Parathyroid adenoma (tissue), 2 donors: Measurements from ENCODE around the gene BARHL1.

Experiments used
- H2AFZ ChIP-seq: fragments of 300-600 bp; sonication (generic); one replicate; pipeline ENCODE4 v1.7.0; 2017; ENCODE audit warnings: antibody characterized with exemption, mild to moderate bottlenecking
- H3K27ac ChIP-seq: fragments of 300-600 bp; sonication (generic); one replicate; pipeline ENCODE4 v1.7.0; 2017
- H3K27me3 ChIP-seq: fragments of 300-600 bp; sonication (generic); one replicate; pipeline ENCODE4 v1.7.0; 2017; ENCODE audit warnings: low read length; ENCODE audit not compliant: control insufficient read depth, insufficient read depth
- H3K36me3 ChIP-seq: fragments of 300-600 bp; sonication (generic); one replicate; pipeline ENCODE4 v1.7.0; 2017; ENCODE audit warnings: low read length; ENCODE audit not compliant: control insufficient read depth, insufficient read depth
- H3K4me1 ChIP-seq: fragments of 300-600 bp; sonication (generic); one replicate; pipeline ENCODE4 v1.7.0; 2017; ENCODE audit warnings: control low read depth
- H3K4me2 ChIP-seq: fragments of 300-600 bp; sonication (generic); one replicate; pipeline ENCODE4 v1.7.0; 2017; ENCODE audit warnings: low read length
- H3K4me3 ChIP-seq: fragments of 300-600 bp; sonication (generic); one replicate; pipeline ENCODE4 v1.7.0; 2017; ENCODE audit warnings: low read depth, low read length
- H3K79me2 ChIP-seq: fragments of 300-600 bp; sonication (generic); one replicate; pipeline ENCODE4 v1.7.0; 2017; ENCODE audit warnings: control low read depth
- H3K9ac ChIP-seq: fragments of 300-600 bp; sonication (generic); one replicate; pipeline ENCODE4 v1.7.0; 2017; ENCODE audit warnings: mild to moderate bottlenecking
- H3K9me3 ChIP-seq: fragments of 300-600 bp; sonication (generic); one replicate; pipeline ENCODE4 v1.7.0; 2017; ENCODE audit warnings: low read length; ENCODE audit not compliant: control insufficient read depth
- TF ChIP-seq, protein P1 (sequence below): fragments of 300-600 bp; sonication (generic); IDR thresholded peaks from one replicate; pipeline ENCODE4 v1.7.0; 2017; ENCODE audit warnings: antibody characterized with exemption, mild to moderate bottlenecking
- donor health status: primary hyperparathyroidism.

Gene BARHL1

DNA sequence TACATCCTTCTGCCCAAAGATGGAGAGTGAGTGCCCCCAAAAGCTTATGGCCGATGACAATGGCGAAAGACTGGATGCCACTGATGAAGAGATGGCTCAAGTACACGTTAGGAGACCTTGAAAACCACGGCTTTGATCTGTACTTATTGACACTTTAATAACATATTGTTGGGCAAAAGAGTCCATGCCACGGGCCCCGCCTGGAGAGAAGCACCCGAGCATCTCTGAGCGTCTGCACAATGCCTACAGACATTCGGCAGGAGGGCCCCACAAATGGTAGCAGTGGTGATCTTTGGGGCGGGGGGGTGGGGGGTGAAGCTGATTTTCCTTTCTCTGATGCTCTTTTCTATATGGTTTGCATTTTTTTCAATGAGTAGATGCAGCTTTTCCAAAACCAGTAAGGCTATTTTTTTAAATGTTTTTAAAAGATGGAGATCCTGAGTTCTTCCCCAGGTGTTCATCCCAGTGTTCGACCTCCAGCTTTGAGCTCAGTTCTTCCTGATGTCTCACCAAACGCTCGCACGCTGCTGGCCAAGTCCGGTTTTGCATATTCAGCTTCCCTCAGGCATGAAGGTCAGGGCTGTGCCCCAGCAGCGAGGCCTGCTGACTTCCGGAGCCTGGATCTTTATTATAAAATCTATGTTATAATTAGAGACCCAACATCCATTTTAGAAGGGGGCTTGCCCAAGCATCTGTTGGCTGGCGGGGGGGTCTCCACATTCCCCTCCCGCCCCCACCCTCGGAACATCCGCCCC is 34.3 kb upstream of the BARHL1 start:
- H3K27ac ChIP-seq = peak overlapping the region; percentile 63
- no peak overlapping the region for H3K9ac ChIP-seq
- no peaks in the 10 kb centered on the region for H3K27me3 ChIP-seq
- no peaks in the 10 kb centered on the region for H3K36me3 ChIP-seq
- peak overlapping the region; percentile 64 for H2AFZ ChIP-seq
- peaks cover 3% of the 10 kb centered on the region for H3K4me1 ChIP-seq
- H3K4me3 ChIP-seq = no peak overlapping the region
- TF ChIP-seq, protein P1, sequence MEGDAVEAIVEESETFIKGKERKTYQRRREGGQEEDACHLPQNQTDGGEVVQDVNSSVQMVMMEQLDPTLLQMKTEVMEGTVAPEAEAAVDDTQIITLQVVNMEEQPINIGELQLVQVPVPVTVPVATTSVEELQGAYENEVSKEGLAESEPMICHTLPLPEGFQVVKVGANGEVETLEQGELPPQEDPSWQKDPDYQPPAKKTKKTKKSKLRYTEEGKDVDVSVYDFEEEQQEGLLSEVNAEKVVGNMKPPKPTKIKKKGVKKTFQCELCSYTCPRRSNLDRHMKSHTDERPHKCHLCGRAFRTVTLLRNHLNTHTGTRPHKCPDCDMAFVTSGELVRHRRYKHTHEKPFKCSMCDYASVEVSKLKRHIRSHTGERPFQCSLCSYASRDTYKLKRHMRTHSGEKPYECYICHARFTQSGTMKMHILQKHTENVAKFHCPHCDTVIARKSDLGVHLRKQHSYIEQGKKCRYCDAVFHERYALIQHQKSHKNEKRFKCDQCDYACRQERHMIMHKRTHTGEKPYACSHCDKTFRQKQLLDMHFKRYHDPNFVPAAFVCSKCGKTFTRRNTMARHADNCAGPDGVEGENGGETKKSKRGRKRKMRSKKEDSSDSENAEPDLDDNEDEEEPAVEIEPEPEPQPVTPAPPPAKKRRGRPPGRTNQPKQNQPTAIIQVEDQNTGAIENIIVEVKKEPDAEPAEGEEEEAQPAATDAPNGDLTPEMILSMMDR = no peak
- H3K79me2 ChIP-seq = no peaks in the 10 kb centered on the region
- no peak overlapping the region for H3K4me2 ChIP-seq
- H3K9me3 ChIP-seq = no peaks in the 10 kb centered on the region

DNA sequence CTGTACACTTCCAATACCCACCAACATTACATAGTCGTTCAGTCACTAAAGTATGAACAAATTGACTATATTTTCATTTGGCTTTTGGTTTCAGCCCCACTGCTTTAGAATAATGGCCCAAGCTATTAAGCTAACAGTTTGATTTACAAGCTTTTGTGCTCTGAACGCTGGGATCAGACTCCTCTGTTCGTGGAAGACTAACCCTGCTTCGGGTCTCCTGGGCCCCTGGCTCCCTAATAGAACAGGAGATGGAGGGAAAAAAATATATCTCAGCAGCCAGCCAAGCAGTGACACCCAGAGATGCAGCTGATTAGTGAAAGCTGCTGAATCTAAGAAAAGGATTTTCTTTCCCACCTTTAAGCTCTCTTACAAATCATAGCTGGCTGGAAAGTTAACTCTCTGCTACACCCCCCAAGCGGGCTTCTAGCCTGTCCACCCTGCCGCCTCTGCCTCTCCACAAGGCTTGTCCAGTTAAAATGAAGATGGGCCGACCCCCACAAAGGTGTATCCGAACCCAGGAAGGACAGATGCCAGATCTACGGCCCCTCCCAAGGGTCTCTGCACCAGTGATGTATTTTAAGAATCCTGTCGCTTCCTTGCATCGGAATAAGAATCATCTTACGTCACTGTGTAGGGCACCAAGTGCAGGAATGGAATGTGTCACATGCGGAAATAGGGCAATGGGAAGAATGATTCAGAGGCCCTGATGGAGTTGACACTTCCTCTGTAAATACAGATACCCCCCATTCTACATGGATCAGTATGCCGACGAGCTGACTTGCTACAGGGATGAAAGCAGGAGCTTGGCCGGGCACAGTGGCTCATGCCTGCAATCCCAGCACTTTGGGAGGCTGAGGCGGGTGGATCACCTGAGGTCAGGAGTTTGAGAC is 33.4 kb upstream of the BARHL1 start:
- no peaks in the 10 kb centered on the region for H3K36me3 ChIP-seq
- H3K4me1 ChIP-seq = peaks cover 3% of the 10 kb centered on the region
- TF ChIP-seq, protein P1 = no peak
- no peaks in the 10 kb centered on the region for H3K79me2 ChIP-seq
- H3K27ac ChIP-seq = peak overlapping the region; percentile 63
- no peak overlapping the region for H3K9ac ChIP-seq
- no peak overlapping the region for H3K4me3 ChIP-seq
- H3K27me3 ChIP-seq = no peaks in the 10 kb centered on the region
- no peaks in the 10 kb centered on the region for H3K9me3 ChIP-seq
- H3K4me2 ChIP-seq = no peak overlapping the region
- peak overlapping the region; percentile 64 for H2AFZ ChIP-seq

DNA sequence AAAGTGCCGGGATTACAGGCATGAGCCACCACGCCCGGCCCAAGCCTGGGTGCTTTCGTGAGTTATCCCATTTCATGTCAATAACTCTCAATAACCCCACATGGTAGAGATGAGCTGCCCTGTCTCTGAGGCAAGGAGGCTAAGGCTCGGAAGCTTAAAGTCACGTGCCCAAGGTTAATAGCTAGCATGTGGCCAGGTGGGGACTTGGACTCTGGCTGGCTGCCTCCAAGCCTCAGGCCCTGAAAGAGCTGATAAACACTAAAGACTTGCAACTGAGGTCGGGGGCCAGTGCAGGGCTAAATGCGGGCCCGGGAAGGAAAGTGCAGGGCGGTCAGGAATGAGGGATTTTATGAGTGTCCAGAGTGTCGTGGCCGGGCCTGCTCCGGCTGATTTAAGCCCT is 30.9 kb upstream of the BARHL1 start:
- Histone ChIP-seq H3K79me2 (no peaks in the 10 kb centered on the region), H3K4me2 (no peak overlapping the region), H3K9ac (no peak overlapping the region), H3K27me3 (no peaks in the 10 kb centered on the region), H3K4me1 (peaks cover 3% of the 10 kb centered on the region), H3K27ac (no peak overlapping the region), H3K4me3 (no peak overlapping the region), H2AFZ (no peak overlapping the region), H3K36me3 (no peaks in the 10 kb centered on the region), H3K9me3 (no peaks in the 10 kb centered on the region)
- TF ChIP-seq, protein P1 = no peak

DNA sequence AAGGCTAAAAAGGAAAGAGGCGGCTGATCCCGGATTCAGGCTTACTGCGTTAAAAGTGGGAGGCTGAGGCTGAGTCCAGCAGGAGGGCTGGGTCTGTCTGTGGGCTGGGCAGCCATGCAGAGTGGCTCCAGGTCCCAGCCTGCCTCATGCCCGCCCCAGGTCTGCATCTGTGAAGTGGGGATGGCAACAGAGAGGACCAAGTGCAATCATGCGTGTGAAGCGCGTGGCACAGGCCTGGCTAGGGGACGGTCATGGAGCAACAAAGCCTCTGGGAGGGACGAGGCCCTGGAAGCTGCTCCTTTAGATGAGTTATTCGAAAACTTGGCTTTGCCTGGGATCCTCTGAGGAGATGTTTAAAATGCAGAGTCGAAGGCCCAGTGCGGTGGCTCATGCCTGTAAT is 30.4 kb upstream of the BARHL1 start:
- H3K4me3 ChIP-seq = no peak overlapping the region
- H3K27ac ChIP-seq = no peak overlapping the region
- peaks cover 3% of the 10 kb centered on the region for H3K4me1 ChIP-seq
- no peak overlapping the region for H3K9ac ChIP-seq
- no peaks in the 10 kb centered on the region for H3K79me2 ChIP-seq
- H3K36me3 ChIP-seq = no peaks in the 10 kb centered on the region
- H3K27me3 ChIP-seq = no peaks in the 10 kb centered on the region
- no peak overlapping the region for H2AFZ ChIP-seq
- no peak overlapping the region for H3K4me2 ChIP-seq
- no peaks in the 10 kb centered on the region for H3K9me3 ChIP-seq
- TF ChIP-seq, protein P1 = no peak
